Measurements from ENCODE around the gene SLC9A4. TPM values are rescaled to one million over a fixed set of nuclear protein-coding genes. Genes with fewer than 3 reads are reported as not detected.

Gene SLC9A4
- total and polyA plus RNA-seq, 9 of the 15 experiments (the other 6 are each of a cell fraction or from before 2014, with no cell fraction given), result 0.04 to 0.15 (median 0.04) TPM; not detected in 5

DNA sequence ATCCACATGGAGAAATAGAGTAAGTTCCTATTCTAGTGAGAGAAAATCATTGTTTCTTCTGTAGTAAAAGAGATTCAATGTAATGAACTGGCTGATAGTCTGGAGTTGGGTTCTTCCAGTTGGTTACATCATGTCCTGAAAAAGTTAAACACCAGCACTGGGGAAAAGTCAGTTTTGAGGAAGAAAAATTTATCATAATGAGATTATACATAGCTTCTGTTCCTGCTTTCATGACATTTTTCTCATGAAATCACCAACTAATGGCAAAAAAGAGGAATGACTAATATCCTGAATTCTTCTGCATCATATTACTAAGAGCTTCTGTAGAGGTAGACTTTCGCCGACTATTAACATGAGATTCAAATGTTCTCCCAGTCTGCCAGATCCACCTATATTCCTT lies 77.1 kb downstream of the SLC9A4 start:
- Histone ChIP-seq H3K27ac (ENCODE audit: extremely low read depth, low read depth, low read length) (no peak overlapping the region), H2AFZ (ENCODE audit: low read depth, low read length) (no peak overlapping the region), H3K9me1 (ENCODE audit: control insufficient read depth, insufficient read depth, low read length) (no peaks in the 10 kb centered on the region), H3K4me1 (replicated peaks in 1 of 2; ENCODE audit: control insufficient read depth in 2 of 2, insufficient read depth in 2 of 2, low read length in 2 of 2) (no peaks in the 10 kb centered on the region), H4K20me1 (replicated peaks; ENCODE audit: control insufficient read depth, insufficient read depth, low read length) (no peaks in the 10 kb centered on the region), H3K9me3 (replicated peaks; ENCODE audit: control insufficient read depth, insufficient read depth, low read depth, low read length) (0 out of 2 replicates have a peak, but pooled peaks cover 1% of the 10 kb centered on the region), H3K4me3 (no peak overlapping the region), H3K36me3 (ENCODE audit: control insufficient read depth, insufficient read depth, low read length) (no peaks in the 10 kb centered on the region), H3K9ac (ENCODE audit: insufficient read depth in 1 of 2, low read depth in 2 of 2, low read length in 2 of 2) (no peak overlapping the region), H3K27me3 (ENCODE audit: control insufficient read depth in 2 of 2, insufficient read depth in 2 of 2, low read length in 2 of 2) (no peaks in the 10 kb centered on the region), H3K4me2 (ENCODE audit: insufficient read depth, low read length) (no peak overlapping the region), H3K79me2 (ENCODE audit: control insufficient read depth, insufficient read depth, low read length) (no peaks in the 10 kb centered on the region)
- ATAC-seq (no peak), DNase-seq (ENCODE audit: extremely low read depth in 1 of 4, low spot score in 3 of 4) (no peak), FAIRE-seq (no peak)
- CTCF ChIA-PET (ENCODE audit: low intra/inter-chr PET ratio), result no interaction called here
- intact Hi-C loops (cut with micrococcal nuclease), result no loop called here
- POLR2A ChIA-PET, result no interaction called here
- whole genome bisulfite sequencing (ENCODE audit: insufficient coverage, low coverage, missing lambda C conversion rate), result 4% methylated on average over 2 of the region's 2 CpGs
- BruUV-seq (replicated peaks), result no TSS peak
- in situ Hi-C loops (cut with MboI), result no loop called here
- TF ChIP-seq, protein P1, sequence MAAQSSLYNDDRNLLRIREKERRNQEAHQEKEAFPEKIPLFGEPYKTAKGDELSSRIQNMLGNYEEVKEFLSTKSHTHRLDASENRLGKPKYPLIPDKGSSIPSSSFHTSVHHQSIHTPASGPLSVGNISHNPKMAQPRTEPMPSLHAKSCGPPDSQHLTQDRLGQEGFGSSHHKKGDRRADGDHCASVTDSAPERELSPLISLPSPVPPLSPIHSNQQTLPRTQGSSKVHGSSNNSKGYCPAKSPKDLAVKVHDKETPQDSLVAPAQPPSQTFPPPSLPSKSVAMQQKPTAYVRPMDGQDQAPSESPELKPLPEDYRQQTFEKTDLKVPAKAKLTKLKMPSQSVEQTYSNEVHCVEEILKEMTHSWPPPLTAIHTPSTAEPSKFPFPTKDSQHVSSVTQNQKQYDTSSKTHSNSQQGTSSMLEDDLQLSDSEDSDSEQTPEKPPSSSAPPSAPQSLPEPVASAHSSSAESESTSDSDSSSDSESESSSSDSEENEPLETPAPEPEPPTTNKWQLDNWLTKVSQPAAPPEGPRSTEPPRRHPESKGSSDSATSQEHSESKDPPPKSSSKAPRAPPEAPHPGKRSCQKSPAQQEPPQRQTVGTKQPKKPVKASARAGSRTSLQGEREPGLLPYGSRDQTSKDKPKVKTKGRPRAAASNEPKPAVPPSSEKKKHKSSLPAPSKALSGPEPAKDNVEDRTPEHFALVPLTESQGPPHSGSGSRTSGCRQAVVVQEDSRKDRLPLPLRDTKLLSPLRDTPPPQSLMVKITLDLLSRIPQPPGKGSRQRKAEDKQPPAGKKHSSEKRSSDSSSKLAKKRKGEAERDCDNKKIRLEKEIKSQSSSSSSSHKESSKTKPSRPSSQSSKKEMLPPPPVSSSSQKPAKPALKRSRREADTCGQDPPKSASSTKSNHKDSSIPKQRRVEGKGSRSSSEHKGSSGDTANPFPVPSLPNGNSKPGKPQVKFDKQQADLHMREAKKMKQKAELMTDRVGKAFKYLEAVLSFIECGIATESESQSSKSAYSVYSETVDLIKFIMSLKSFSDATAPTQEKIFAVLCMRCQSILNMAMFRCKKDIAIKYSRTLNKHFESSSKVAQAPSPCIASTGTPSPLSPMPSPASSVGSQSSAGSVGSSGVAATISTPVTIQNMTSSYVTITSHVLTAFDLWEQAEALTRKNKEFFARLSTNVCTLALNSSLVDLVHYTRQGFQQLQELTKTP (IDR thresholded peaks at IDR 0.05; ENCODE audit: low read depth in 1 of 2, partially characterized antibody in 2 of 2), result no peak
- TF ChIP-seq MEF2D (tag; conservative IDR thresholded peaks at IDR 0.05; ENCODE audit: low read depth) (no peak), C11orf30 (IDR thresholded peaks at IDR 0.05; ENCODE audit: low read depth) (no peak), ZFP30 (CRISPR knock-in tag; IDR thresholded peaks at IDR 0.05; ENCODE audit: borderline replicate concordance) (no peak), ETV5 (CRISPR knock-in tag; IDR thresholded peaks at IDR 0.05; ENCODE audit: low read depth) (no peak), MTF1 (CRISPR knock-in tag; IDR thresholded peaks at IDR 0.05; ENCODE audit: borderline replicate concordance) (no peak), ZNF586 (CRISPR knock-in tag; conservative IDR thresholded peaks at IDR 0.05) (no peak), EHMT2 (IDR thresholded peaks at IDR 0.05) (no peak), CREM (IDR thresholded peaks at IDR 0.05; ENCODE audit: low read depth) (no peak), PML (IDR thresholded peaks at IDR 0.05; ENCODE audit: low read length) (no peak)
- TF ChIP-seq, protein P2, sequence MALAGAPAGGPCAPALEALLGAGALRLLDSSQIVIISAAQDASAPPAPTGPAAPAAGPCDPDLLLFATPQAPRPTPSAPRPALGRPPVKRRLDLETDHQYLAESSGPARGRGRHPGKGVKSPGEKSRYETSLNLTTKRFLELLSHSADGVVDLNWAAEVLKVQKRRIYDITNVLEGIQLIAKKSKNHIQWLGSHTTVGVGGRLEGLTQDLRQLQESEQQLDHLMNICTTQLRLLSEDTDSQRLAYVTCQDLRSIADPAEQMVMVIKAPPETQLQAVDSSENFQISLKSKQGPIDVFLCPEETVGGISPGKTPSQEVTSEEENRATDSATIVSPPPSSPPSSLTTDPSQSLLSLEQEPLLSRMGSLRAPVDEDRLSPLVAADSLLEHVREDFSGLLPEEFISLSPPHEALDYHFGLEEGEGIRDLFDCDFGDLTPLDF (CRISPR knock-in tag; IDR thresholded peaks at IDR 0.05), result no peak
- TF ChIP-seq, protein P3, sequence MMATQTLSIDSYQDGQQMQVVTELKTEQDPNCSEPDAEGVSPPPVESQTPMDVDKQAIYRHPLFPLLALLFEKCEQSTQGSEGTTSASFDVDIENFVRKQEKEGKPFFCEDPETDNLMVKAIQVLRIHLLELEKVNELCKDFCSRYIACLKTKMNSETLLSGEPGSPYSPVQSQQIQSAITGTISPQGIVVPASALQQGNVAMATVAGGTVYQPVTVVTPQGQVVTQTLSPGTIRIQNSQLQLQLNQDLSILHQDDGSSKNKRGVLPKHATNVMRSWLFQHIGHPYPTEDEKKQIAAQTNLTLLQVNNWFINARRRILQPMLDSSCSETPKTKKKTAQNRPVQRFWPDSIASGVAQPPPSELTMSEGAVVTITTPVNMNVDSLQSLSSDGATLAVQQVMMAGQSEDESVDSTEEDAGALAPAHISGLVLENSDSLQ (IDR thresholded peaks at IDR 0.05), result no peak
- TF ChIP-seq, protein P4, sequence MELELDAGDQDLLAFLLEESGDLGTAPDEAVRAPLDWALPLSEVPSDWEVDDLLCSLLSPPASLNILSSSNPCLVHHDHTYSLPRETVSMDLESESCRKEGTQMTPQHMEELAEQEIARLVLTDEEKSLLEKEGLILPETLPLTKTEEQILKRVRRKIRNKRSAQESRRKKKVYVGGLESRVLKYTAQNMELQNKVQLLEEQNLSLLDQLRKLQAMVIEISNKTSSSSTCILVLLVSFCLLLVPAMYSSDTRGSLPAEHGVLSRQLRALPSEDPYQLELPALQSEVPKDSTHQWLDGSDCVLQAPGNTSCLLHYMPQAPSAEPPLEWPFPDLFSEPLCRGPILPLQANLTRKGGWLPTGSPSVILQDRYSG (tag; conservative IDR thresholded peaks at IDR 0.05; ENCODE audit: low read depth), result no peak

All from K562 (cell line).